Body of pancreas (tissue), 4 donors: ENCODE results near the gene PFKFB1.

ENCODE experiments used
- POLR2A ChIP-seq, 3 donors: fragments of 450-650 bp; IDR thresholded peaks; one replicate each; pipeline ENCODE4 v1.6.1; 2016; ENCODE audit warnings: antibody characterized with exemption in 3 of 3, mild to moderate bottlenecking in 2 of 3
- TF ChIP-seq, protein P1 (sequence below), 7 experiments: fragments of 450-650 bp in 4 of 7; fragments of 200-600 bp in 3 of 7; sonication (generic) in 3 of 7; IDR thresholded peaks; one replicate each; pipeline ENCODE4 v1.5.1; 2016 to 2019; ENCODE audit warnings: antibody characterized with exemption in 7 of 7

DNA sequence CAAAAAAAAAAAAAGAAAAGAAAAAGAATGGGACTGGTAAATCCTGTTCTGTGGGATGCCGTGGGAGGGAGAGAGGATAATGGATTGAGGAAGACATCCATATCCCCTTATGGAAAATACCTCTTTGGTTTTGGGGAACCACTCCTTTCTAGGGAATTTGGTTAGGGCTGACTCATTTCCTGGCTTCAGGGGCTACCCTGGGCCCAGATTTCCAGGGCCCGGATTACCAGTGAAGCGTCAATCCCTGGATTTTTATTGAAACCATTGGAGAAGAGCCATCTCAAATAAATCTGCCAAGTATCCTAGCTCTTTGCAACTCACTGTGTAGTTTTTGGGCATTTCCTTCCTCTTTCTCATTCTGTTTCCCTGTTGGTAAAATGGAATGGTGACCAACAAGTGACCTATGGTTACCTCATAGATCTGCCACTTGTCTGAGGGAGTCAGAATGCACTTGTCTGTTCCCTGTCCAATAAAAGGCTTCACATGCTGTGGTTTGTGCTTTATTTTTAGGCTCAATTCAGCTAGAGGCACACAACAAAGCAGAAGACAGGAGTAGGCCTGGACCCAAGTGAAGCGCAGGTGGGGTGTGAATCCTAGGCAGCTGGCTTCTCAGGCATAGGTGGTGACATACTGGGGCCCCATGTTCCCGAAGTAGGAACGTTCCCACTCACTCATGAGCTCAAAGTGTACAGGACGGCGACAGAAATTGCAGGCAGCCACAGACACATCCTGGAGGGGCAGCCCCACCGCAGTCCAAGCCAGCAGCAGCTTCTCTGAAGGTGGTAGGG lies 14.8 kb upstream of the PFKFB1 start:
- TF ChIP-seq, protein P1, sequence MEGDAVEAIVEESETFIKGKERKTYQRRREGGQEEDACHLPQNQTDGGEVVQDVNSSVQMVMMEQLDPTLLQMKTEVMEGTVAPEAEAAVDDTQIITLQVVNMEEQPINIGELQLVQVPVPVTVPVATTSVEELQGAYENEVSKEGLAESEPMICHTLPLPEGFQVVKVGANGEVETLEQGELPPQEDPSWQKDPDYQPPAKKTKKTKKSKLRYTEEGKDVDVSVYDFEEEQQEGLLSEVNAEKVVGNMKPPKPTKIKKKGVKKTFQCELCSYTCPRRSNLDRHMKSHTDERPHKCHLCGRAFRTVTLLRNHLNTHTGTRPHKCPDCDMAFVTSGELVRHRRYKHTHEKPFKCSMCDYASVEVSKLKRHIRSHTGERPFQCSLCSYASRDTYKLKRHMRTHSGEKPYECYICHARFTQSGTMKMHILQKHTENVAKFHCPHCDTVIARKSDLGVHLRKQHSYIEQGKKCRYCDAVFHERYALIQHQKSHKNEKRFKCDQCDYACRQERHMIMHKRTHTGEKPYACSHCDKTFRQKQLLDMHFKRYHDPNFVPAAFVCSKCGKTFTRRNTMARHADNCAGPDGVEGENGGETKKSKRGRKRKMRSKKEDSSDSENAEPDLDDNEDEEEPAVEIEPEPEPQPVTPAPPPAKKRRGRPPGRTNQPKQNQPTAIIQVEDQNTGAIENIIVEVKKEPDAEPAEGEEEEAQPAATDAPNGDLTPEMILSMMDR (IDR thresholded peaks at IDR 0.05) = no peak
- TF ChIP-seq POLR2A (IDR thresholded peaks at IDR 0.05) = no peak
